Natural killer cell (primary cell): ENCODE measurements around the gene LCLAT1. TPM values are rescaled to one million over a fixed set of nuclear protein-coding genes. Genes with fewer than 3 reads are reported as not detected.

ENCODE experiments used
- ATAC-seq, 3 donors: fragments of 150-1000 bp in 2 of 3; fragments of 200-7000 bp in 1 of 3; cut with Tn5 transposase; 1 replicate in 1 of 3; 2 replicates in 2 of 3; pipeline ENCODE4 v1.10.0; 2021; ENCODE audit warnings: mild to moderate bottlenecking in 2 of 3, moderate library complexity in 2 of 3
- DNase-seq, 2 donors: peaks; one replicate each; pipeline versions ENCODE4 v3.0.0 to v3.0.0-alpha.2; 2013 to 2021; ENCODE audit warnings: mixed read lengths in 1 of 2
- H3K27ac ChIP-seq: one replicate; pipeline ENCODE4 v1.5.1; 2013; ENCODE audit warnings: mild to moderate bottlenecking, low read length
- H3K27me3 ChIP-seq: one replicate; pipeline ENCODE4 v1.6.1; 2013; ENCODE audit warnings: low read length; ENCODE audit not compliant: control insufficient read depth, insufficient read depth
- H3K36me3 ChIP-seq: one replicate; pipeline ENCODE4 v1.6.1; 2013; ENCODE audit warnings: low read length; ENCODE audit not compliant: control insufficient read depth, insufficient read depth
- H3K4me1 ChIP-seq: one replicate; pipeline ENCODE4 v1.6.1; 2013; ENCODE audit warnings: low read length; ENCODE audit not compliant: control insufficient read depth, insufficient read depth
- H3K4me3 ChIP-seq: one replicate; pipeline ENCODE4 v1.5.1; 2013; ENCODE audit warnings: low read length
- H3K9me3 ChIP-seq: one replicate; pipeline ENCODE4 v1.6.1; 2013; ENCODE audit warnings: low read length; ENCODE audit not compliant: control insufficient read depth, insufficient read depth
- H3K27ac Mint-ChIP-seq, 2 donors: one replicate each; pipeline ENCODE4 v1.8.0; 2022; ENCODE audit warnings: mild to moderate bottlenecking in 2 of 2, mixed read lengths in 2 of 2, moderate library complexity in 1 of 2
- H3K27me3 Mint-ChIP-seq, 2 donors: one replicate each; pipeline ENCODE4 v1.8.0; 2022; ENCODE audit warnings: low read depth in 2 of 2, mixed read lengths in 2 of 2
- H3K36me3 Mint-ChIP-seq: one replicate; pipeline ENCODE4 v1.8.0; 2022; ENCODE audit warnings: mixed read lengths
- H3K4me1 Mint-ChIP-seq, 2 donors: one replicate each; pipeline ENCODE4 v1.8.0; 2022; ENCODE audit warnings: mixed read lengths in 2 of 2
- H3K4me3 Mint-ChIP-seq: one replicate; pipeline ENCODE4 v1.8.0; 2022; ENCODE audit warnings: mild to moderate bottlenecking, moderate library complexity, mixed read lengths
- H3K9me3 Mint-ChIP-seq, 2 donors: one replicate each; pipeline ENCODE4 v1.8.0; 2022; ENCODE audit warnings: mixed read lengths in 2 of 2
- WGBS: methylation state at CpG from one replicate; pipeline ENCODE4 v1.1.7; 2013; ENCODE audit warnings: missing lambda C conversion rate; ENCODE audit not compliant: insufficient coverage; 5-methylcytosine and 5-hydroxymethylcytosine counted together
- intact Hi-C: fragments of 100-400 bp; cut with micrococcal nuclease; formaldehyde crosslinking; loops from one replicate; pipeline ENCODE4 v1.14.2; 2022
- total RNA-seq, 4 donors: library from RNA; stranded (reverse); fragments of 120-200 nt in 1 of 4; gene quantifications; one replicate each; pipeline versions ENCODE4 v1.2.3 to v1.2.4, GENCODE V29; 2013 to 2022
- TF ChIP-seq, protein P1 (sequence below): fragments of 200-600 bp; IDR thresholded peaks from one replicate; pipeline ENCODE4 v1.8.0; 2022; ENCODE audit warnings: antibody characterized with exemption

LCLAT1 gene
- total RNA-seq, 3 donors from 2014 or later (not counting 1 experiment from before 2014, with no cell fraction given): 13.0 to 16.2 (median 14.2) TPM

- Histone ChIP-seq H3K27ac (no peak overlapping the region), H3K4me1 (no peaks in the 10 kb centered on the region), H3K27me3 (no peaks in the 10 kb centered on the region), H3K9me3 (peaks cover 3% of the 10 kb centered on the region), H3K36me3 (peaks cover 2% of the 10 kb centered on the region), H3K4me3 (no peak overlapping the region)
- H3K4me3 Mint-ChIP-seq: no peak overlapping the region
- H3K4me1 Mint-ChIP-seq: peaks cover 5 to 8% of the 10 kb centered on the region in 2 donors
- H3K9me3 Mint-ChIP-seq: no peaks in the 10 kb centered on the region
- ATAC-seq (no peak), DNase-seq (no peak)
- no peak overlapping the region for H3K27ac Mint-ChIP-seq
- TF ChIP-seq, protein P1, sequence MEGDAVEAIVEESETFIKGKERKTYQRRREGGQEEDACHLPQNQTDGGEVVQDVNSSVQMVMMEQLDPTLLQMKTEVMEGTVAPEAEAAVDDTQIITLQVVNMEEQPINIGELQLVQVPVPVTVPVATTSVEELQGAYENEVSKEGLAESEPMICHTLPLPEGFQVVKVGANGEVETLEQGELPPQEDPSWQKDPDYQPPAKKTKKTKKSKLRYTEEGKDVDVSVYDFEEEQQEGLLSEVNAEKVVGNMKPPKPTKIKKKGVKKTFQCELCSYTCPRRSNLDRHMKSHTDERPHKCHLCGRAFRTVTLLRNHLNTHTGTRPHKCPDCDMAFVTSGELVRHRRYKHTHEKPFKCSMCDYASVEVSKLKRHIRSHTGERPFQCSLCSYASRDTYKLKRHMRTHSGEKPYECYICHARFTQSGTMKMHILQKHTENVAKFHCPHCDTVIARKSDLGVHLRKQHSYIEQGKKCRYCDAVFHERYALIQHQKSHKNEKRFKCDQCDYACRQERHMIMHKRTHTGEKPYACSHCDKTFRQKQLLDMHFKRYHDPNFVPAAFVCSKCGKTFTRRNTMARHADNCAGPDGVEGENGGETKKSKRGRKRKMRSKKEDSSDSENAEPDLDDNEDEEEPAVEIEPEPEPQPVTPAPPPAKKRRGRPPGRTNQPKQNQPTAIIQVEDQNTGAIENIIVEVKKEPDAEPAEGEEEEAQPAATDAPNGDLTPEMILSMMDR: no peak
- no peaks in the 10 kb centered on the region for H3K27me3 Mint-ChIP-seq
- intact Hi-C loops: no loop called here
- no peaks in the 10 kb centered on the region for H3K36me3 Mint-ChIP-seq
- 92% methylated on average over 2 of the region's 2 CpGs for WGBS
Observed at GRCh38 chr2:30548386-30548785, 101.3 kb downstream of the LCLAT1 start.

- 100% methylated on average over 2 of the region's 2 CpGs for WGBS
Observed at GRCh38 chr2:30549096-30549495, 102.0 kb downstream of the LCLAT1 start.

GRCh38 chr2:30559544-30560275 lies 112.7 kb downstream of the LCLAT1 start:
- Mint-ChIP-seq H3K36me3 (peaks cover 8% of the 10 kb centered on the region), H3K4me1 (peaks cover 0 to 5% of the 10 kb centered on the region in 2 donors), H3K27me3 (no peaks in the 10 kb centered on the region), H3K4me3 (no peak overlapping the region), H3K27ac (no peak overlapping the region), H3K9me3 (no peaks in the 10 kb centered on the region)
- 89% methylated on average over 1 of the region's 1 CpG for WGBS
- Histone ChIP-seq H3K9me3 (no peaks in the 10 kb centered on the region), H3K27ac (no peak overlapping the region), H3K27me3 (no peaks in the 10 kb centered on the region), H3K36me3 (peaks cover 4% of the 10 kb centered on the region), H3K4me3 (no peak overlapping the region), H3K4me1 (no peaks in the 10 kb centered on the region)
- TF ChIP-seq, protein P1: no peak
- intact Hi-C loops: no loop called here
- DNase-seq: no peak
- ATAC-seq: no peak

More at GRCh38 chr2:30549096-30549495, 102.0 kb downstream of the LCLAT1 start:
- DNase-seq (no peak), ATAC-seq (no peak)
- Mint-ChIP-seq H3K36me3 (no peaks in the 10 kb centered on the region), H3K27ac (no peak overlapping the region), H3K4me1 (peaks cover 5 to 8% of the 10 kb centered on the region in 2 donors), H3K4me3 (no peak overlapping the region), H3K9me3 (no peaks in the 10 kb centered on the region), H3K27me3 (no peaks in the 10 kb centered on the region)
- Histone ChIP-seq H3K4me3 (no peak overlapping the region), H3K27ac (no peak overlapping the region), H3K27me3 (no peaks in the 10 kb centered on the region), H3K4me1 (no peaks in the 10 kb centered on the region), H3K9me3 (peaks cover 3% of the 10 kb centered on the region), H3K36me3 (peaks cover 2% of the 10 kb centered on the region)
- intact Hi-C loops: no loop called here
- TF ChIP-seq, protein P1: no peak

GRCh38 chr2:30561349-30561748 lies 114.3 kb downstream of the LCLAT1 start:
- WGBS: 100% methylated on average over 1 of the region's 1 CpG
- no peaks in the 10 kb centered on the region for H3K9me3 Mint-ChIP-seq
- no peak overlapping the region for H3K4me3 ChIP-seq
- no peaks in the 10 kb centered on the region for H3K27me3 ChIP-seq
- H3K27ac ChIP-seq: no peak overlapping the region
- H3K4me1 Mint-ChIP-seq: peaks cover 4 to 10% of the 10 kb centered on the region in 2 donors
- H3K4me3 Mint-ChIP-seq: no peak overlapping the region
- intact Hi-C loops: no loop called here
- TF ChIP-seq, protein P1: no peak
- H3K36me3 Mint-ChIP-seq: peaks cover 8% of the 10 kb centered on the region
- DNase-seq (no peak), ATAC-seq (no peak)
- H3K4me1 ChIP-seq: no peaks in the 10 kb centered on the region
- no peak overlapping the region for H3K27ac Mint-ChIP-seq
- peaks cover 4% of the 10 kb centered on the region for H3K36me3 ChIP-seq
- H3K9me3 ChIP-seq: no peaks in the 10 kb centered on the region
- H3K27me3 Mint-ChIP-seq: no peaks in the 10 kb centered on the region
